ENCODE data around the gene PRKCE.

DNA sequence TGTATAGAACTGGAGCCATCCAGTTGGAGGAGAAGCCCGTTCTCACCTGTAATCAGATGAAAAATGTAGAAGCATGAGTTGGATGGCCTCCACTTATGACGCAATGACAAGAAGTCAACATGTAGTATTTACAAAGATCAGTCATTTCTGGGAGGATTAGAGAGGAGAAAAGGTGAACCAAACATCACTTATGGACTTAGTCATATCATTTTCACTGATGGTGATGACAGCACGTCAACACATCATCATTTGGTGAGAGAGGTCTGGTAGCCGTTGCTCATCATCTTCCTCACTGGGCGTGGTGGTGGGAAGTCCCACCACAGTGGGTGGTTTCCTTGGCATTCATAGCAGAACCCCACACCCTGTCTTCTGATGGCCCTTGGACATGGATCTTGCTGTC lies 381.5 kb downstream of the PRKCE start:
- TF ChIP-seq, protein P1, sequence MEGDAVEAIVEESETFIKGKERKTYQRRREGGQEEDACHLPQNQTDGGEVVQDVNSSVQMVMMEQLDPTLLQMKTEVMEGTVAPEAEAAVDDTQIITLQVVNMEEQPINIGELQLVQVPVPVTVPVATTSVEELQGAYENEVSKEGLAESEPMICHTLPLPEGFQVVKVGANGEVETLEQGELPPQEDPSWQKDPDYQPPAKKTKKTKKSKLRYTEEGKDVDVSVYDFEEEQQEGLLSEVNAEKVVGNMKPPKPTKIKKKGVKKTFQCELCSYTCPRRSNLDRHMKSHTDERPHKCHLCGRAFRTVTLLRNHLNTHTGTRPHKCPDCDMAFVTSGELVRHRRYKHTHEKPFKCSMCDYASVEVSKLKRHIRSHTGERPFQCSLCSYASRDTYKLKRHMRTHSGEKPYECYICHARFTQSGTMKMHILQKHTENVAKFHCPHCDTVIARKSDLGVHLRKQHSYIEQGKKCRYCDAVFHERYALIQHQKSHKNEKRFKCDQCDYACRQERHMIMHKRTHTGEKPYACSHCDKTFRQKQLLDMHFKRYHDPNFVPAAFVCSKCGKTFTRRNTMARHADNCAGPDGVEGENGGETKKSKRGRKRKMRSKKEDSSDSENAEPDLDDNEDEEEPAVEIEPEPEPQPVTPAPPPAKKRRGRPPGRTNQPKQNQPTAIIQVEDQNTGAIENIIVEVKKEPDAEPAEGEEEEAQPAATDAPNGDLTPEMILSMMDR (IDR thresholded peaks at IDR 0.05) = no peak
- TF ChIP-seq POLR2A (IDR thresholded peaks at IDR 0.05) = no peak
